ENCODE measurements around the gene ZYG11B. TPM values are rescaled to one million over a fixed set of nuclear protein-coding genes. Genes with fewer than 3 reads are reported as not detected.
"Not testable (repeated sequence)": the region's sequence is repeated elsewhere in the genome, so short reads cannot be mapped to it uniquely, and the experiment has no call there.

The ZYG11B gene
- total RNA-seq, 3 donors from 2014 or later: 38.7 to 47.6 (median 47.4) TPM

- TF ChIP-seq CTCF (IDR thresholded peaks at IDR 0.05): peak in 1 of 3 donors; percentile 29
- no peak for TF ChIP-seq POLR2A (IDR thresholded peaks at IDR 0.05)
- TF ChIP-seq POLR2AphosphoS5 (IDR thresholded peaks at IDR 0.05): no peak
- no peaks in the 10 kb centered on the region for H3K9me3 ChIP-seq
- H3K4me1 ChIP-seq: peaks cover 0 to 5% of the 10 kb centered on the region in 2 donors
- H3K27ac ChIP-seq: peak within 1 kb of the TSS in 1 of 2 donors; percentile 50
- peak within 1 kb of the TSS; percentile 36 to 81 (median 62) for H3K4me3 ChIP-seq
- intact Hi-C loops (cut with DNase I; ENCODE audit: low total_unique reads): no loop called here
- no peaks in the 10 kb centered on the region for H3K36me3 ChIP-seq
- peaks cover 0 to 4% of the 10 kb centered on the region in 2 donors for H3K27me3 ChIP-seq
- DNase-seq (ENCODE audit: low spot score in 2 of 2): peak in 1 of 2 donors; percentile 62
Observed at GRCh38 chr1:52842643-52843310, 116.5 kb downstream of the ZYG11B start, which contains the start of gene ZYG11A. TSS of gene ZYG11A (plus strand) at chr1:52842760. CDS start at chr1:52842884, 124 bp downstream.

GRCh38 chr1:52845119-52845518, 118.9 kb downstream of the ZYG11B start:
- H3K36me3 ChIP-seq; H3K9me3 ChIP-seq; H3K27ac ChIP-seq; H3K4me1 ChIP-seq; intact Hi-C loops (cut with DNase I; ENCODE audit: low total_unique reads); DNase-seq (ENCODE audit: low spot score in 2 of 2); H3K4me3 ChIP-seq; H3K27me3 ChIP-seq: not testable (repeated sequence)

- no peaks in the 10 kb centered on the region for H3K36me3 ChIP-seq
- no peaks in the 10 kb centered on the region for H3K9me3 ChIP-seq
- no peaks in the 10 kb centered on the region for H3K27me3 ChIP-seq
- intact Hi-C loops (cut with DNase I; ENCODE audit: low total_unique reads): no loop called here
- no peak for DNase-seq (ENCODE audit: low spot score in 2 of 2)
- no peaks in the 10 kb centered on the region for H3K4me1 ChIP-seq
- H3K4me3 ChIP-seq: no peak overlapping the region
- TF ChIP-seq POLR2AphosphoS5 (IDR thresholded peaks at IDR 0.05) (no peak), CTCF (IDR thresholded peaks at IDR 0.05) (no peak), POLR2A (IDR thresholded peaks at IDR 0.05) (no peak)
- no peak overlapping the region for H3K27ac ChIP-seq
Observed at GRCh38 chr1:52848423-52848822, 122.2 kb downstream of the ZYG11B start.

GRCh38 chr1:52850951-52851350, 124.7 kb downstream of the ZYG11B start:
- H3K4me1 ChIP-seq: no peaks in the 10 kb centered on the region
- H3K27ac ChIP-seq: no peak overlapping the region
- no peak for DNase-seq (ENCODE audit: low spot score in 2 of 2)
- no peaks in the 10 kb centered on the region for H3K27me3 ChIP-seq
- H3K9me3 ChIP-seq: no peaks in the 10 kb centered on the region
- H3K36me3 ChIP-seq: no peaks in the 10 kb centered on the region
- no peak overlapping the region for H3K4me3 ChIP-seq
- intact Hi-C loops (cut with DNase I; ENCODE audit: low total_unique reads): no loop called here
- TF ChIP-seq POLR2AphosphoS5 (IDR thresholded peaks at IDR 0.05): no peak
- TF ChIP-seq CTCF (IDR thresholded peaks at IDR 0.05): no peak
- TF ChIP-seq POLR2A (IDR thresholded peaks at IDR 0.05): no peak

- Histone ChIP-seq H3K4me1 (no peaks in the 10 kb centered on the region), H3K27ac (no peak overlapping the region), H3K36me3 (no peaks in the 10 kb centered on the region), H3K4me3 (no peak overlapping the region), H3K27me3 (no peaks in the 10 kb centered on the region), H3K9me3 (no peaks in the 10 kb centered on the region)
- intact Hi-C loops (cut with DNase I; ENCODE audit: low total_unique reads): no loop called here
- TF ChIP-seq CTCF (IDR thresholded peaks at IDR 0.05) (no peak), POLR2AphosphoS5 (IDR thresholded peaks at IDR 0.05) (no peak), POLR2A (IDR thresholded peaks at IDR 0.05) (no peak)
- DNase-seq (ENCODE audit: low spot score in 2 of 2): no peak
Observed at GRCh38 chr1:52852854-52853253, 126.6 kb downstream of the ZYG11B start.

All from breast epithelium (tissue), 4 donors.